Neural crest cell (in vitro differentiated cells): ENCODE measurements around the gene UBXN4. TPM values are rescaled to one million over a fixed set of nuclear protein-coding genes. Genes with fewer than 3 reads are reported as not detected.

Experiments used
- DNase-seq: peaks from one replicate; pipeline ENCODE4 v3.0.0; 2021; ENCODE audit warnings: low read depth, mixed read lengths, low spot score
- H3K27ac Mint-ChIP-seq: one replicate; pipeline ENCODE4 v1.8.0; 2021; ENCODE audit warnings: mild to moderate bottlenecking, mixed read lengths; ENCODE audit not compliant: unreplicated experiment
- H3K27me3 Mint-ChIP-seq: 2 replicates; pipeline ENCODE4 v1.8.0; 2021; ENCODE audit warnings: low read depth, mild to moderate bottlenecking, mixed read lengths
- H3K36me3 Mint-ChIP-seq: 2 replicates; pipeline ENCODE4 v1.8.0; 2021; ENCODE audit warnings: low read depth, mild to moderate bottlenecking, mixed read lengths
- H3K4me1 Mint-ChIP-seq: 2 replicates; pipeline ENCODE4 v1.8.0; 2021; ENCODE audit warnings: mixed read lengths
- H3K4me3 Mint-ChIP-seq: one replicate; pipeline ENCODE4 v1.8.0; 2021; ENCODE audit warnings: mild to moderate bottlenecking, mixed read lengths
- H3K9me3 Mint-ChIP-seq: 2 replicates; pipeline ENCODE4 v1.8.0; 2021; ENCODE audit warnings: mixed read lengths
- CTCF ChIP-seq: fragments of 200-600 bp; sonication (generic); conservative IDR thresholded peaks from 2 replicates; pipeline ENCODE4 v1.5.0; 2021; ENCODE audit warnings: antibody characterized with exemption, mild to moderate bottlenecking
- total RNA-seq: library from RNA; stranded (reverse); gene quantifications from 2 replicates; pipeline ENCODE4 v1.2.1, GENCODE V29; 2021

Gene UBXN4
- total RNA-seq, 1 donor from 2014 or later, result 79.0 TPM

GRCh38 chr2:135825550-135826176, 84.0 kb downstream of the UBXN4 start:
- DNase-seq, result no peak

GRCh38 chr2:135826544-135826943, 84.9 kb downstream of the UBXN4 start:
- H3K4me1 Mint-ChIP-seq, result no peaks in the 10 kb centered on the region
- H3K4me3 Mint-ChIP-seq, result no peak overlapping the region
- DNase-seq, result no peak
- peaks cover 7% of the 10 kb centered on the region for H3K36me3 Mint-ChIP-seq
- TF ChIP-seq CTCF, result no peak
- H3K27ac Mint-ChIP-seq, result no peak overlapping the region
- H3K27me3 Mint-ChIP-seq, result no peaks in the 10 kb centered on the region
- peaks cover 7% of the 10 kb centered on the region for H3K9me3 Mint-ChIP-seq

More at GRCh38 chr2:135825550-135826176, 84.0 kb downstream of the UBXN4 start:
- Mint-ChIP-seq H3K4me1 (no peaks in the 10 kb centered on the region), H3K27me3 (no peaks in the 10 kb centered on the region), H3K36me3 (peaks cover 7% of the 10 kb centered on the region), H3K4me3 (no peak overlapping the region), H3K9me3 (peaks cover 7% of the 10 kb centered on the region), H3K27ac (no peak overlapping the region)
- TF ChIP-seq CTCF, result no peak

GRCh38 chr2:135829378-135830135, 87.9 kb downstream of the UBXN4 start:
- no peaks in the 10 kb centered on the region for H3K27me3 Mint-ChIP-seq
- no peak for DNase-seq
- H3K9me3 Mint-ChIP-seq, result no peaks in the 10 kb centered on the region
- no peak for TF ChIP-seq CTCF
- H3K4me3 Mint-ChIP-seq, result no peak overlapping the region
- H3K4me1 Mint-ChIP-seq, result no peaks in the 10 kb centered on the region
- no peaks in the 10 kb centered on the region for H3K36me3 Mint-ChIP-seq
- no peak overlapping the region for H3K27ac Mint-ChIP-seq

GRCh38 chr2:135831180-135831812, 89.6 kb downstream of the UBXN4 start:
- TF ChIP-seq CTCF, result no peak
- H3K27ac Mint-ChIP-seq, result no peak overlapping the region

GRCh38 chr2:135832891-135833290, 91.2 kb downstream of the UBXN4 start:
- Mint-ChIP-seq H3K9me3 (no peaks in the 10 kb centered on the region), H3K27me3 (no peaks in the 10 kb centered on the region), H3K27ac (no peak overlapping the region)

More at GRCh38 chr2:135831180-135831812, 89.6 kb downstream of the UBXN4 start:
- H3K9me3 Mint-ChIP-seq, result no peaks in the 10 kb centered on the region
- H3K36me3 Mint-ChIP-seq, result no peaks in the 10 kb centered on the region
- H3K27me3 Mint-ChIP-seq, result no peaks in the 10 kb centered on the region
- no peaks in the 10 kb centered on the region for H3K4me1 Mint-ChIP-seq
- H3K4me3 Mint-ChIP-seq, result no peak overlapping the region
- no peak for DNase-seq

More at GRCh38 chr2:135832891-135833290, 91.2 kb downstream of the UBXN4 start:
- DNase-seq, result no peak
- H3K36me3 Mint-ChIP-seq, result no peaks in the 10 kb centered on the region
- H3K4me3 Mint-ChIP-seq, result no peak overlapping the region
- TF ChIP-seq CTCF, result no peak
- H3K4me1 Mint-ChIP-seq, result no peaks in the 10 kb centered on the region

Other genes with a start within 250 kb of the UBXN4 start
- 14.6 and 18.6 TPM in 2 replicates for gene ZRANB3, start 210.6 kb upstream of the UBXN4 start, total RNA-seq
- gene R3HDM1, start 210.4 kb upstream of the UBXN4 start, total RNA-seq, result 63.0 and 75.1 TPM in 2 replicates
- 0.14 and 0.19 TPM in 2 replicates for gene LCT, start 95.3 kb downstream of the UBXN4 start, total RNA-seq
- gene MCM6, start 134.6 kb downstream of the UBXN4 start, total RNA-seq, result 118 and 125 TPM in 2 replicates
- gene DARS1, start 243.8 kb downstream of the UBXN4 start, total RNA-seq, result 73.8 and 91.1 TPM in 2 replicates